GM12864 (cell line): ENCODE data around the gene USP38.

Experiments
- DNase-seq: peaks from one replicate; pipeline ENCODE4 v3.0.0-alpha.2; 2011; ENCODE audit warnings: low read depth
- H3K4me3 ChIP-seq: 2 replicates; pipeline ENCODE4 v1.5.1; 2011; ENCODE audit warnings: mild to moderate bottlenecking, low read depth, low read length, control low read depth
- TF ChIP-seq, protein P1 (sequence below): IDR thresholded peaks from 2 replicates; pipeline ENCODE4 v1.5.1; 2011; ENCODE audit warnings: low read depth, mild to moderate bottlenecking, moderate library complexity, low read length, control low read depth, inconsistent platforms; ENCODE audit errors: missing control alignments

The USP38 gene

DNA sequence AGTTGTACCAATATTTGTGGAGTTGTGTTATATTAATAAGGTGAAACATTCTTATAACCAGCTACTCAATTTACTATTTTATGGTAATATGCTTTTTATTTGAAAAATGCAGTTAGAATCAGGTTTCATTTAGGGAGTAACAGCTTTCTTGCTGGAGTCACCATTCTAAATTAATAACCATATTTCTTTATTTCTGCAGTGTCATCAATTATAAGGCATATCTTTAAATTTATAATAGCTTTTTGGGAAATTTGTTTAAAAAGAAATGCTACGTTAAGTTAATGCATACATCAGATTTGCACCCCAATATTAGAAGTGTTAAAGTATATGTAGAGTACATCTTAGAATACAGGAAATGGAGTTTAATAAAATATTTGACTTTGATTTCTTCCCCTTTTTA is 18.9 kb downstream of the USP38 start:
- H3K4me3 ChIP-seq = no peak overlapping the region
- TF ChIP-seq, protein P1, sequence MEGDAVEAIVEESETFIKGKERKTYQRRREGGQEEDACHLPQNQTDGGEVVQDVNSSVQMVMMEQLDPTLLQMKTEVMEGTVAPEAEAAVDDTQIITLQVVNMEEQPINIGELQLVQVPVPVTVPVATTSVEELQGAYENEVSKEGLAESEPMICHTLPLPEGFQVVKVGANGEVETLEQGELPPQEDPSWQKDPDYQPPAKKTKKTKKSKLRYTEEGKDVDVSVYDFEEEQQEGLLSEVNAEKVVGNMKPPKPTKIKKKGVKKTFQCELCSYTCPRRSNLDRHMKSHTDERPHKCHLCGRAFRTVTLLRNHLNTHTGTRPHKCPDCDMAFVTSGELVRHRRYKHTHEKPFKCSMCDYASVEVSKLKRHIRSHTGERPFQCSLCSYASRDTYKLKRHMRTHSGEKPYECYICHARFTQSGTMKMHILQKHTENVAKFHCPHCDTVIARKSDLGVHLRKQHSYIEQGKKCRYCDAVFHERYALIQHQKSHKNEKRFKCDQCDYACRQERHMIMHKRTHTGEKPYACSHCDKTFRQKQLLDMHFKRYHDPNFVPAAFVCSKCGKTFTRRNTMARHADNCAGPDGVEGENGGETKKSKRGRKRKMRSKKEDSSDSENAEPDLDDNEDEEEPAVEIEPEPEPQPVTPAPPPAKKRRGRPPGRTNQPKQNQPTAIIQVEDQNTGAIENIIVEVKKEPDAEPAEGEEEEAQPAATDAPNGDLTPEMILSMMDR = no peak
- no peak for DNase-seq

- H3K4me3 ChIP-seq = no peak overlapping the region
- no peak for DNase-seq
- TF ChIP-seq, protein P1 = peak; percentile 5
Measured at GRCh38 chr4:143207555-143207954, 22.8 kb downstream of the USP38 start.

DNA sequence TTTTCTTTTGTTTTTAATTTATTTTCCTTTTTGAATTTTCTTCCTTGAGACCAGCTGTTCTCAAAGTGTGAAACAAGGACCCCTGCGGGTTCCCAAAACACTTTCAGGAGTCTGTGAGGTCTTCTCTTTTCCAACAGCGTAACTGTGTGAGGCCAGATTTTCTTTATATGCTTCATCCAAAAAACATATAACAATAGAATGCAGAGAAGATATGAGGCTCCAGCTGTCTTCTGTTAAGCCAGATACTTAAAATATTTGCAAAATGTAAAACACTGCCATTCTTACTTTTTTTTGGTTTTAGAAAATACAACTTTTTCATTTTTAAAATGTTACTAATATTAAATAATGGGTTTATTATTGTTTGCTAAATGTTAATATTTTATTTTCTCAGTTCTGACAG is 27.8 kb downstream of the USP38 start:
- TF ChIP-seq, protein P1 = no peak
- no peak for DNase-seq

GRCh38 chr4:143215873-143216272 is 31.2 kb downstream of the USP38 start:
- TF ChIP-seq, protein P1 = no peak
- DNase-seq = no peak
- H3K4me3 ChIP-seq = no peak overlapping the region

More for the DNA sequence above, 27.8 kb downstream of the USP38 start:
- H3K4me3 ChIP-seq = no peak overlapping the region

GRCh38 chr4:143224255-143224654 is 39.5 kb downstream of the USP38 start:
- TF ChIP-seq, protein P1 = no peak
- no peak for DNase-seq
- H3K4me3 ChIP-seq = no peak overlapping the region

- TF ChIP-seq, protein P1 = no peak
- DNase-seq = no peak
- no peak overlapping the region for H3K4me3 ChIP-seq
Measured at GRCh38 chr4:143225167-143225566, 40.5 kb downstream of the USP38 start.

- DNase-seq = no peak
- no peak overlapping the region for H3K4me3 ChIP-seq
Measured at GRCh38 chr4:143230683-143231082, 46.0 kb downstream of the USP38 start.

More at GRCh38 chr4:143230683-143231082, 46.0 kb downstream of the USP38 start:
- TF ChIP-seq, protein P1 = no peak
